ENCODE results near the gene PARS2.
"Not testable (repeated sequence)": the region's sequence is repeated elsewhere in the genome, so short reads cannot be mapped to it uniquely, and the experiment has no call there.

PARS2 gene

DNA sequence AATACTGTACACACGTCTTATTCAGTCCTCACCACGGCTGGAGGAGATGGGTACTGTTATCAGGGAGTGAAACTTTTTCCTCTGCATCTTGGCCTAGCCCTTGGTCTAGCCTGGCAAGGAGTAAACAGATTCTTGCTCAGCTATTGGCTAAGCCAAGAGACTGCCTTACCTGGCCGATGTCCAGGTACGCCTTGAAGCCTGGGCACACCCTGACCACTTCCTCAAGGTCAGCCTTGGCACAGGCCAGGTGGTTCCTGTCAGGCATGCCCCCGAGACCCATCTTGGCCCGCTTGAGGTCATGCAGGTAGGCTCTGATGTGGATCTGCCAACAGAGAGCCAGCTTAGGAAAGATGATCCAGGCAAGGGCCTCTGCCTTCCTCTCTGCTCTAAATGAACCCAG is 17.8 kb upstream of the PARS2 start:
- no peak for DNase-seq (ENCODE audit: low read depth)
- TF ChIP-seq, protein P1, sequence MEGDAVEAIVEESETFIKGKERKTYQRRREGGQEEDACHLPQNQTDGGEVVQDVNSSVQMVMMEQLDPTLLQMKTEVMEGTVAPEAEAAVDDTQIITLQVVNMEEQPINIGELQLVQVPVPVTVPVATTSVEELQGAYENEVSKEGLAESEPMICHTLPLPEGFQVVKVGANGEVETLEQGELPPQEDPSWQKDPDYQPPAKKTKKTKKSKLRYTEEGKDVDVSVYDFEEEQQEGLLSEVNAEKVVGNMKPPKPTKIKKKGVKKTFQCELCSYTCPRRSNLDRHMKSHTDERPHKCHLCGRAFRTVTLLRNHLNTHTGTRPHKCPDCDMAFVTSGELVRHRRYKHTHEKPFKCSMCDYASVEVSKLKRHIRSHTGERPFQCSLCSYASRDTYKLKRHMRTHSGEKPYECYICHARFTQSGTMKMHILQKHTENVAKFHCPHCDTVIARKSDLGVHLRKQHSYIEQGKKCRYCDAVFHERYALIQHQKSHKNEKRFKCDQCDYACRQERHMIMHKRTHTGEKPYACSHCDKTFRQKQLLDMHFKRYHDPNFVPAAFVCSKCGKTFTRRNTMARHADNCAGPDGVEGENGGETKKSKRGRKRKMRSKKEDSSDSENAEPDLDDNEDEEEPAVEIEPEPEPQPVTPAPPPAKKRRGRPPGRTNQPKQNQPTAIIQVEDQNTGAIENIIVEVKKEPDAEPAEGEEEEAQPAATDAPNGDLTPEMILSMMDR (IDR thresholded peaks at IDR 0.05; ENCODE audit: insufficient read depth, low read depth, low read length, missing control alignments): no peak

DNA sequence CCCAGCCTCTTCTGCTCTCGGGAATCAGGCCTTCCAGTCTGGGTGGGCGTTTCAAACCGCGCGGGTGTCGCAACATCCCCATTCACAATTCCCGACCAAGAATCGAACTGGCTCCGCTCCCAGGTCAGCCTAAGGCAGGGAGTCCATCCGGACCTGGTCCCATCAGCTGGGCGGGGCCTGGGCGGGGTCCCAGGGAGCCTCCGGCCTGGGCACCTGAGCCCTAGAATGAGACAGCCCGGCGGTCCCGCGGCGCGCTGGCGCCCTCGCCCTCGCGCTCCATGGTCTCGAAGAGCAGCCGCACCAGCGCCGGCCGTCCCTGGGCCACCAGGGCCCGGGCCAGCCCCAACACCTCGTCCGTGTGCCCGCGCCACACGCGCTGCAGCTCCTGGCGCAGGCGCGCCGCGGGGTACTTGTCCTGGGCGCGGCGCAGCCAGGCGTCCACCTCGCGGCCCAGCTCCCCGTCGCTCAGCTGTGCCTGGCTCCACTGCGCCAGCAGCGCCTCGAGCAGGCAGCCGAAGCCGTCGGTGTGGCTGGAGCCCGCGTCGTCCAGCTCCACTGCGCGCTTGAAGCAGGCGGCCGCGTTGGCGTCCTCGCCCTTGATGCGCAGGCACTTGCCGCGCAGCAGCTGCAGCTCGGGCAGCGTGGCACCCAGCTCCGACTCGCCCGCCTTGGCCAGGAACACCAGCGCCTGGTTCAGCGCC is 16.9 kb upstream of the PARS2 start:
- peak; percentile 24 for DNase-seq (ENCODE audit: low read depth)
- H3K4me3 ChIP-seq (ENCODE audit: low read length): no peak overlapping the region
- TF ChIP-seq, protein P1 (IDR thresholded peaks at IDR 0.05; ENCODE audit: insufficient read depth, low read depth, low read length, missing control alignments): no peak

More for the DNA sequence above, 17.8 kb upstream of the PARS2 start:
- H3K4me3 ChIP-seq (ENCODE audit: low read length): no peak overlapping the region

DNA sequence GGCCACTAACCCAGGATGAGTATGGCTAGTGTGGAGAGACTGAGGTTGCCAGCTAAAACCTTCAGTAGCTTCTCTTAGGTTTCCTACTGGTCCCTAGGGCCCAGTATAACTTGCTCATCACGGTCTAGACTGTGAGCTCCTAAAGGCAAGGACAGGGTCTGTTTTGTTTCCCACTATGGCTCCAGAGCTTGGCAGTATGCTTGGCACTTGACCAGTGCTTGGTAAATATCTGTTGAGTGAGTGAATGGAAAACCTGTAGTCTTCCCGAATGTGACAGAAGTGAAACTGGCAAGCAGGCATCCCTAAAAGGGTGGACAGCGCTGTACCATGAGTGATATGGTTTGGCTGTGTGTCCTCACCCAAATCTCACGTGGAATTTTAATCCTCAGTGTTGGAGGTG is 13.1 kb upstream of the PARS2 start:
- DNase-seq (ENCODE audit: low read depth): no peak
- H3K4me3 ChIP-seq (ENCODE audit: low read length): no peak overlapping the region
- TF ChIP-seq, protein P1 (IDR thresholded peaks at IDR 0.05; ENCODE audit: insufficient read depth, low read depth, low read length, missing control alignments): no peak

DNA sequence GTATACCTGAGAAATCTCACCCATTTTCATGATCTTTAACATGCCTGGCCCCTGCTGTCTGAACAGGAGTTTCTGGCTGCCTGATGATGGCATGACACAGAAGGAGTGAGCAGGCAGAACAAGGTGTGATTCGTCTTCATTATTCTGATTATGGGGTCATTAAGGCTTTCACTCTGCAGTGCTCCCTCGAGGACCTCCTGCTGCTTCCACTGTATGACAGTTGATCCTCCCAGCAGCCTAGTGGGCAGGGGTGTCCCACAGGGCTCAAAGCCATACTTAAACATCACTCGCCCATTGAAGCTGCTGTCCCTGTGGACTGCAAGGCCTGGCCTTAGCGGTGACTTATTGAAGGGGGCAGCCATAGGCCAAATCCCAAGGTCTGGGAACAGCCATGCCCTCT is 12.7 kb upstream of the PARS2 start:
- H3K4me3 ChIP-seq (ENCODE audit: low read length): no peak overlapping the region
- DNase-seq (ENCODE audit: low read depth): no peak
- TF ChIP-seq, protein P1 (IDR thresholded peaks at IDR 0.05; ENCODE audit: insufficient read depth, low read depth, low read length, missing control alignments): no peak

DNA sequence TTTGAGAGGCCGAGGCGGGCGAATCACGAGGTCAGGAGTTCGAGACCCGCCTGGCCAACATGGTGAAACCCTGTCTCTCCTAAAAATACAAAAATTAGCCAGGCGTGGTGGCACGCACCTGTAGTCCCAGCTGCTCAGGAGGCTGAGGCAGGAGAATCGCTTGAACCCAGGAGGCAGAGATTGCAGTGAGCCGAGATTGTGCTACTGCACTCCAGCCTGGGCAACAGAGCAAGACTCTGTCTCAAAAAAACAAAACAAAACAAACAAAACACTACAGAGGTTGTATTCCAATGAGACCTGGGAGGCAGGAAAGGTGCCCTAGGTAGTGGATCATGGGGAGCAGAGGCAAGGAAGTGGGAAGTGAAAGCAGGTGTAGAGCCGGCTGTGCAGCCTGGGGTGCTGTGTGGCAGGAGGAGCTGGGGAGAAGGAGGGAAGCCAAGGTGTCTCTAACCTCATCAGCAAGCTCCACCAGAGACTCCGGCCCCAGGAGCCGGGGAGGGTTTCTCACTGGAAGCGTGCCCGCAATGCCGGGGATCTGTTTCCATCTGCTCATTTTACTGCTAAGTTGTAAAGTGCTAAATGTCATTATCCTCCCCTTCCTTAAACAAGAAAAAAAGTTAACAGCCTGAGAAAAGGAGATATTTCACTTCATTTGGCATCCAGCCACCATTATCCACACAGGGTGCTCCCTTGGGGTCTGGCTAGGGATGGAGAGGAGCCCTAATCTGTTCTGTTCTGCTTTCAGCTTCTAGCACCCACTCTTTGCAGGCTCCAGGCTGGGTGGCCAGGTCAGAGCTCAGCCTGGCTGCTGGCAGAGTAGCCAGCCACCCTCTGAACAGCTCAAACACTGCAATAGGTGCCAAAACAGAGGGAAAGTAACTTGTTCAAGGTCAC is 11.8 kb upstream of the PARS2 start:
- H3K4me3 ChIP-seq (ENCODE audit: low read length); DNase-seq (ENCODE audit: low read depth): not testable (repeated sequence)

DNA sequence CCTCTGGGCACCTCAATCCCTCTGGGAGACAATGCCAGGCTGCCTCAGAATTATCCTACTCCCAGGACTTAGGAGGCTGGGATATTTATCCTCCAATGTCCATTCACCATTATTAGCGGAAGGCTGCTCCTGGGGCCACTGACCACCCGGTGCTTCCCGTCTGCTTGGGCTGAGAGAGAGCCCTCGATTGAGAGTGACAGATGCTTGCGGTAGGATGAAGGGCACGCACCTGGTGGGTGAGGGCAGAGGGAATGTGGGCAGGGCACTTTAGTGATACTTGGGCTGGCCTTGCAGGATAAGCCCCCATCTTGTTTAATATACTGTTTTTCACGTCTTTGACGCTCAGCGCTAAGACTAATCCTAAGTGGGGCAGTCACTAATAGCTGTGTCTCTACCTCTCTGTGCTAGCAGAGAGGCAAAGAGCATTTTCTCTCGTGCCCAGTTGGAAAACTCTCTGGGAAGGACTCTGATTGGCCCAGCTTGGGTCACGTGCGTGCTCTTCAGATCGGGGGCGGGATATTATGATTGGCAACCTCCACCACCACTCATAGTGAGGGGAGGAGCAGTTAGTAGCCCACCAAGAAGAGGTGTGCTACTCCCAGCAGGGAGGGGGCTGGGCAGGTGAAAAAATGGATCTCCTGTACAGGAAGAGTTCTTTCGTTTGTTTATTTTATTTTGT is 10.6 kb upstream of the PARS2 start:
- TF ChIP-seq, protein P1 (IDR thresholded peaks at IDR 0.05; ENCODE audit: insufficient read depth, low read depth, low read length, missing control alignments): no peak
- no peak overlapping the region for H3K4me3 ChIP-seq (ENCODE audit: low read length)
- DNase-seq (ENCODE audit: low read depth): peak; percentile 30

DNA sequence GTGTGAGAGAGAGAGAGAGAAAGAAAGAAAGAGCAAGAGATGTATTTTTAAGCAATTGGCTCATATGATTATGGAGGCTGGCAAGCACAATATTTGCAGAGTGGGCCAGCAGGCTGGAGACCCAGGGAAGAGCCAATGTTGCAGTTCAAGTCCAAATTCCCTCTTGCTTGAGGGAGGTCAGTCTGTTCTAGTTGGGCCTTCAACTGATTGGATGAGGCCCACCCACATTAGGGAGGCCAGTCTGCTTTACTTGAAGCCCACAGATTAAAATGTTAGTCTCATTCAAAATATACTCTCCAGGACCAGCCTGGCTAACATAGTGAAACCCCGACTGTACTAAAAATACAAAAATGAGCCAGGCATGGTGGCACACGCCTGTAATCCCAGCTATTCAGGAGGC is 8.6 kb upstream of the PARS2 start:
- TF ChIP-seq, protein P1 (IDR thresholded peaks at IDR 0.05; ENCODE audit: insufficient read depth, low read depth, low read length, missing control alignments): no peak
- DNase-seq (ENCODE audit: low read depth): no peak
- no peak overlapping the region for H3K4me3 ChIP-seq (ENCODE audit: low read length)
